NK-92 treated with Interleukin-12 subunit alpha and Interleukin-12 subunit beta, amount 100 ng/mL, for 24 hours (cell line): ENCODE measurements around the gene RABGEF1.
"Not testable (repeated sequence)": the region's sequence is repeated elsewhere in the genome, so short reads cannot be mapped to it uniquely, and the experiment has no call there.

ENCODE experiments used
- DNase-seq: peaks from one replicate; lab custom pipeline; 2025; lab: John Stamatoyannopoulos, UW

The RABGEF1 gene

DNA sequence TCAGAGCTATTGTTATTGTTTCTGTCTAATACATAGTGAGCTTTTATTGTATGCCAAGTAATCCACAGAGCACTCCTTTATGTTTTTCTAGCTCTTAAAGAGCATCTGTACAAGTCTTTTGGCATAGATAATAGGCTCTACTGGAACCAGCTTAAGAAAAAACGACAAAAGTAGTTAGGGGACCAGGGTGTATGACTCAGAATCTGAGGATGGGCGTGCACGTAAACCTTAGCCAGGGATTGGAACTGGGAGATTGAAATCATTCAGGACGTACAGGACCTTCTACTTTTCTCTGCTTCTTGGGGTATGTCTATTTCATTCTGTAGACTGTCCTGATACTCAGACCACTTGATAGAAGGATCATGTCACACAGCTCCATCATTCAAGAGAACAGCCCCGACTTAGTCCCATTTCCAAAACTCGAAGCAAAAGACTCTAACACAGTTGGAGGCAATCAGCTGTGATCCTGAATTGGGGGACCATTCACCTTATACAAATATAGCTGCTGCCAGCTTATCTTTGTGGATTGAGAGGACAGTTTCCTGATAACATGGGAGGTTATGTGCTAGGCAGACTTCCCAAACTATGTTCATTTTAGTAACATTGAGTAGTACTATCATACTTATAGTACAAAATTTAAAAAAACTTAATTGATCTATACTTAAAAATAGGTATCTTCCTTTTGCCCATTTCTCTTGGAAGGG is 24.9 kb downstream of the RABGEF1 start:
- not testable (repeated sequence) for DNase-seq

DNA sequence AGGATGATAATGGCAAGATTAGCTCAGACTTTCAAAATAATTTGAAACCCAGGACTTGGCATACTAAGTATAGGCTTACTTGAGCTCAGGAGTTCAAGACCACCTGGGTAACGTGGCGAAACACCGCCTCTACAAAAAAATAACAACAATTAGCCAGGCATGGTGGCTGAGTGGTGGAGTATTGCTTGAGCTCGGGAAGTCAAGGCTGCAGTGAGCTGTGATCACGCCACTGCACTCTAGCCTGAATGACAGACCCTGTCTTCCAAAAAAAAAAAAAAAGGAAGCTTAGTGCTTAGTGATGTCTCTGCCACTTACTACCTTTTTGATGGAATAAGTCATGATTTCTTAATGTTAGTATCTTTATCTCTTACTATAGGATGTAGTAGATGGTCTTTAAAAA is 25.5 kb downstream of the RABGEF1 start:
- DNase-seq: no peak

DNA sequence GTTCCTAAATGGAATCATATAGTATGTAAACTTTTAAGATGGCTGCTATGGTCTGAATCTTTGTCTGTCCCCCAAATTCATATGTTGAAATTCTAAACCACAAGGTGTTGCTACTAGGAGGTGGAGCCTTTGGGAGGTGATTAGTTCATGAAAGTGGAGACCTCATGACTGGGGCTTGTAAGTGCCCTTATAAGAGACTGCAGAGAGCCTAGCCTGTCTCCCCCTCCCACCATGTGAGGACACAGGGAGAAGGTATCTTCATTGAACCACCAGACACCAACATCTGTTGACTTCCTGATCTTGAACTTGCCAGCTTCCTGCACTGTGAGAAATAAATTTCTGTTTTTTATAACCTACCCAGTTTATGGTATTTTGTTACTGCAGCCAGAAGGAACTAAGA is 27.0 kb downstream of the RABGEF1 start:
- not testable (repeated sequence) for DNase-seq

DNA sequence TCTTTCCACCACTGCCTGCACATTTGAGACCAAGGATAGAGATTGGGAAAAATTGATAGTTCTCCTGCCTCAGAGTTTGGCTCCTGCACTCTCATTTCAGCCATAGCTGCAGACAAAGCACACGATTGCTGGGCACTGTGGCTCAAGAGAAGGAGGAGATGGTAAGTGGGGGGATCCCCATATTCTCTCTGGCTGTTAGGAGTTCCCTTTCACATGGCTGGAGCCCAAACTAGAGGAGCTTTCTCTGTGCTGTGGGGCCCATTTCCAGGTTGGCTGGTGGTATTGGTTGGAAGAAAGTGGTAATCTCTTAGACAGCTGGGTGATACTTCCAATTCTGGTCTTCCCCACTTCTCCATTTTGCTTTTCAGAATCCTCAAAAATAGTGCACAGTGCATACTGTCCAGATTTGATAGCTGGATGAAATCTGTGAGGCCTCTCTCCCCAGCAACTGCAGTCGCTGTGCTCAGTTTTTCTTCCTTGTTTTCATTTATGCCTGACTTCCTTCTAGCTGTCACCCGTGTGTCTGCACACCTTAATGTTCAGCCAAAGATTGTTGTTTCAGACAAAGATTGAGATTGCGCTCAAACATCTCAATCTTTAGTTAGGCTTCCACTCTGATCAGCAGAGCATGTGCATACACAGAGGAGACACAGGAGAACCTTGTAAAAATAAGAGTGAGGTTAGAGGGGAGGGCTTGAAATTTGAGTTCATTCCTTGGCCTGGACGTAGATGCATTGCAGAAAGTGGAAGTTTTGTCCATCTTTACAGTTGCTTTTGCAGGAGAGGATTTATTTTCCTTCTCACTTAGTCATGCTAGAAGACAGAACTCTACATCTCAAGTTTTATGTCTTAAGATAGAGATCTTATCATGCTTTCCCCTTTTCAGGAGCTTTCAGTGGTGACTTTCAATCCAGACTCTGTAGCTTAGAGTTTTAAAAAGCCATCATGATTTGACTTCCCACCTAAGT is 28.6 kb downstream of the RABGEF1 start:
- no peak for DNase-seq

DNA sequence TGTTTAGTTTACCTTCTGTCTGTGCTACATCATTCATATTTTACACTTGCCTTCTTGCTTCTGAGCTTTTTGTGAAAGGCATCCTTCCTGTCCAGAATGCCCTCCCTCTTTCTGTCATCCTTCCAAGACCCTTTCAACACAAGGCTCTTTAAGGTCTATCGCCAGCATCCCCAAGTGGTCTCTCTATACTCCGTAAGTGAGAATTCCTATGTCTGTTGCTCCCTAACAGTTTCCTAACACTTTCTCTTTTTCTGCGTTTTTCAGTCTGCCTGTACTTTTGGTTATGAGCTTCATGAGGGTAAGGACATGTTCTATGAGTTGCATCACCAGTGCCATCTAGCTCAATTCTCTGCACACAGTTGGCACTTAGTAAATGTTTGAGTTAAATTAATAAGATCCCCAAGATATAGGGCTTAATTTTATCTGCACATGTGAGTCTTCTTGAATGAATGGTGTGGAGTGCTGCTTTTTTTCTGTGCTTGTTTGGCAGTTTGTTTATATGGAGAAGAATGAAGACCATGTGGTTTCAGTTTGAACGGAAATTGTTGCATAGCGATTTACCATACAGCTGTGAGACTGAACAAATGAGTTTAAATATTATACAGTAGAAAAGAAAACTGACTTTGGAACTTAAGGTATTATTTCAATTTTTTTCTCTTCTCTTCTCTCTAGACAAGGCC is 29.4 kb downstream of the RABGEF1 start:
- no peak for DNase-seq

DNA sequence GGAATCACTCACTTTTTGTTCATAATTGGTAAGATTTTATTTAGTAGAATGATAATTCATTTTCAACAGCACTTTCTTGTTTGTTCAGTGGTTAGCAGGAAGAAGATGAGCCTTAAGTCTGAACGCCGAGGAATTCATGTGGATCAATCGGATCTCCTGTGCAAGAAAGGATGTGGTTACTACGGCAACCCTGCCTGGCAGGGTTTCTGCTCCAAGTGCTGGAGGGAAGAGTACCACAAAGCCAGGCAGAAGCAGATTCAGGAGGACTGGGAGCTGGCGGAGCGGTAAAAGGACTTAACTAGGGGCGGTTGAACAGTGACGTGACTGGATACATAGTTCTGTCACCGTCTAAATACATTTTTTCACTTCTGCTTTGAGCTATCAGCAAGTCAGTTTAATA is 31.3 kb downstream of the RABGEF1 start:
- DNase-seq: no peak

DNA sequence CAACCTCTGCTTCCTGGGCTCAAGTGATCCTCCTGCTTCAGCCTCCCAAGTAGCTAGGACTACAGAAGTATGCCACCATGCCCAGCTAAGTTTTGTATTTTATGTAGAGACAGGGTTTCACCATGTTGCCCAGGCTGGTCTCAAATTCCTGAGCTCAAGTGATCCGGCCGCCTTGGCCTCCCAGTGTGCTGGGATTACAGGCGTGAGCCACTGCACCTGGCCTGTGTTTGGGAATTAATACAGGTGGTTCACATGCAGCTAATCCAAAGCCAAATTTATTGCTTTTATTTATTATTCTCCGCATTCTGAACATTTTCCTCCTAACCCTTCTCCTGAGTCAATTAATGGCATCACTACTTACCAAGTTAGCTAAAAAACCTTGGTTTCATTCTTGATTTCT is 33.2 kb downstream of the RABGEF1 start:
- DNase-seq: not testable (repeated sequence)

DNA sequence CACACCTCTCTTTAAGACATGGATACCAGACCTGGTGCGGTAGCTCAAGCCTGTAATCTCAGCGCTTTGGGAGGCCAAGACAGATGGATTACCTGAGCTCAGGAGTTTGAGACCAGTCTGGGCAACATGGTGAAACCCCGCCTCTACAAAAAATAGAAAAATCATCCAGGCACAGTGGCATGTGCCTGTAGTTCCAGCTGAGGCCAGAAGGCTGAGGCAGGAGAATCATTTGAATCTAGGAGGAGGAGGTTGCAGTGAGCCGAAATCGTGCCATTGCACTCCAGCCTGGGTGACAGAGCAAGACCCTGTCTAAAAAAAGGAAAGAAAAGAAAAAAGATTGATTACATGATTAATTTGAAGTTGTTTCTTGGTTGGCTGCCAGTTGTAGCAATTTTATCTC is 35.9 kb downstream of the RABGEF1 start:
- DNase-seq: not testable (repeated sequence)

DNA sequence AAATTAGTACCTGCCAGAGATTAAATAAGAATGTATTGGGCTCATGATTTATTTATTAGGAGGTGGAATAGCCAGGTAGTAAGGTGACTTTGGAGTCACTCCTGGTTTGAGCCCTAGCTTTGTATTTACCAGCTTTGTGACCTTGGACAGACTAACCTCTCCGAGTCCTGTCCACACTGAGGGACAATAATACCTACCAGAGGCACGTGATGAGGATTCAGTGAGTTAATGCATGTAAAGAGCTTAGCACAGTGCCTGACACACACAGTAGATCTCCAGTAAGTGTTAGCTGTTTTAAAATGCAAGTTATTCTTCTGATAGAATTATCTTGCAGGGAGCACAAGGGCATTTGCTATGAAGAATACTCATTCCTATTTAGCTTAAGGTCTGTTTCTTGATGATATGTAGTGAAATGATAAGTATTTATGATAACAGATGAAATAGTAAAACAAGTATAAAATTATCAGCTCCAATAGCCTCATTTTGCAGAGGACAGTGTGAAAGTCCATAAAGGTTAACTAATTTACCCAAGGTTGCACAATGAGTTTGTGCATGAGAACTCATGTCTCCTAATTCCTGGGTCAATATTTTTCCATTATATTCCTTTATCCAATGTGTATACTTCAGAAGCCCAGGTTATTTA is 36.4 kb downstream of the RABGEF1 start:
- DNase-seq: no peak

DNA sequence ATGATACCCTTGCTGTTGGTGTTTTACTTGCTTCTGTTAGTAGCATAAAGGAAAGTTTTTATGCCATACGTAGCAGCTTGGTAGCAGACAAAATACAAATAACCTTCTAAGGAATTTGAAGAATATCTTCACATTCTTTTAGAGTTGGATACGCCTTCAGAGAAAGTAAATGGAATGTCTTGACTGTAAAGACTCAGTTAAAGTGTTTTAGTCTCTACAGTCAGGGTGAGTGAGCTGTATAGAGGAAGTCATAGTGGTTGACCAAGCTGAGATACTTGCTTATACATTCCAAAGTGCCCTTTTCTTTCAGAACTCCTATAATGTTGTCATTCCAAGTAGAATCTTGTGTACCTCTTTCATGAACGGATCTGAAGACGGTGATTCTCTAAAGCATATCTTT is 37.7 kb downstream of the RABGEF1 start:
- DNase-seq: no peak

DNA sequence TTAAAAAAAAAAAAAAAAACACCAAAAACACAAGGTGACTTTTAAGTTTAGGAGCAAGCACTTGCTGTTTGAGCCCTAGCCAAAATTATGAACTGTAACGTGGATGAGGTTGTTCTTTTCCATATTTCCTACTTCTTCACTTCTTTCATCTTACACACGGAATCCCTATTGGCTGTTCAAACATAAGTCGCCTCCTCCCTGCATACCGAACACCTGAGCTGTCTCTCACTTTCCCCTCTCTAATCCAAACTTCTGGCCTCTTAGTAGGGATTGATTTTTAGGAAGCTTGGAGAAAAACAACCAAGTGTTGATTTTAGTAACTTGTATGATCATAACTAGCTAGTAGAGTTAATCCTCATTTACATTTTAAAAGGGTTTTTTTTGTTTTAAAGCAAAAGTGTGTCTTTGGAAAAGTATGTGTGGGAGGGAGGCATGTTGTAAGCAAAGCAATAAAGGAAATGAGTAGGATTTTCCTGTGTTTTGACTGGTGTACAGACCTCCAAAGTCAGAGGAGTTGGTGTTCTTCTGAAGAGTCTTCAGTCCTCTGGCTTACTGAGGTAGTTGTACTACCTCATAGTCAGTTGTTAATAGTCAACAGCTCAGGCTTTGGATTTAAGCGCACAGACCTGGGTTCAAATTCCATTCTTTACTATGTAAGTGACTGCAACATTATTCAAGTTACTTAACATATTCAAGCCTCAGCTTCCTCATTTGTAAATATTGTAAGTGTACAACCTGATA is 39.3 kb downstream of the RABGEF1 start:
- DNase-seq: no peak

DNA sequence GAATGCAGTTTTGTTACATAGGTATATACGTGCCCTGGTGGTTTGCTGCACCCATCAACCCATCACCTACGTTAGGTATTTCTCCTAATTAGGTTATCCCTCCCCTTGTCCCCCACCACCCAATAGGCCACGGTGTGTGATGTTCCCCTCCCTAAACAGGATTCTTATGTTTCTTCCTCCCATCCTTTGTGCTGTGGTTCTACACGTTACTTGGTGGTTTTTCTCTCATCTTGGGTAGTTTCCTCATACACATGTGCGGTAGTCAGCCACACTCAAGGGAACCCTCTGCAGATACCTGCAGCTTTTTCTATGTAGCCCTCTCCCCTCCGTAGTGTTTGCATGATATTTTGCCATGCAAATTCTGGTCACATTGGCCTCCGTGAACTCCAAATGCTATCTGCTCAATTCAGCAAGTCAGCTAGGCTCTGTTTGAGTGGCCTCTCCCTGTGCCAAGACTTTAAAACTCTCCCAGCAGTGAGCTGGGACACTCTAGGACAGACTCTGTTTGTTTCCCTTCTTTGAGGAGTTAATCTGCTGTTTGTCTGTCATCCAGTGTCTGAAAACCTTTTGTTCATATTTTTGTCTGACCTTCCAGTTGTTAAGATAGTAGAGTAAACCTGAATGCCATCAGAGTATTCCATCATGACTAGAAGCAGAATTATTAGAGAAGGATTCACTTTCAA is 41.0 kb downstream of the RABGEF1 start:
- DNase-seq: no peak

DNA sequence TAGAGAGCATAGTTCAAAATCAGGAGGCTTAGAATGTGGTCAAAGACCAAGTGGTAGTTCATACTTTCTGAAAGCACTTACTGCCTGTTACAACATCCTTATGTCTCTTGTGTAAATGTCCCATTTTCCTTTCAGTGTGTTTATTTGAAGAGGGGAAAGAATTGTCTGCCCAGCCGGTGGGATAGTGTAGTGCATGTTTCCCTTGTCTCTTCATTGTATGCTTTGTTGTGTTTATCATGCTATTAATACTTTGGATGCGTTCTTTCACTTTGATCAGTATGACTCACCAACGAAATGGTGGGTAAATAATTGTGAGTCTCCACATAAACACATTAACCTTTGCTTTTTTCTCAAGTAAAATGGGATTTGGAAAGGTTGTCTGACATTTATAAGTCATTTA is 42.3 kb downstream of the RABGEF1 start:
- DNase-seq: not testable (repeated sequence)

DNA sequence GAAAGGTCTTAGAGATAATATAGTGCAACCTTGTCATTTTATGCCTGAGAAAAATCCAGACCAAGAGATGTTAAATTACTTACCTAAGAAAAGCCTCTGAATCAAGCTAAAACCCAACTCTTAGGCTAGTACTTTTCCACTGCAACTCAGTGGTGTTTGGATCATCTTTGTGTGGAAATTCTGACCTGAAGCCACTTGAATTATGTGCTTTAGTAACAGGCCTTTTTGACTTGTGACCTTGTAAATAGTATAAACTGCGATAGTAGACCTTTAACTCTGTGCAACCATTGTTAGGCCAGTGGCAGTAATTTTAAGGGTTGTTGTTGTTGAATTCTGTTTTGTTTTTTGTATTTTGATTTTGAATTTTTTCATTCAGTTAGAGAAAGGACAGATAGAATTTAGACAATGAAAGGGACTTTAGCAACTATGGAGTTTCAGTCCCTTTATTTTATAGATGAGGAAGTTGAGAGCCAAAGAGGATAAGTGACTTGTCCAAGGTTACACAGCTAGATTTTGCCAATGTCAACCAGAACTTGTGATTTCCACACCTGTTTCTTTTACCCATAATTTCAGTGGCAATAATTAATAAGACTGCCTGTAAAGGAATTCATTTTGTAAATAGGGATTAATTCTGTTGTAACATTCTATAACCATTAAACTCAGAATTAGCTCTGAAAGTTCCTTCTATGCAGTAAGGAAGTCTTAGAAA is 43.5 kb downstream of the RABGEF1 start:
- not testable (repeated sequence) for DNase-seq

DNA sequence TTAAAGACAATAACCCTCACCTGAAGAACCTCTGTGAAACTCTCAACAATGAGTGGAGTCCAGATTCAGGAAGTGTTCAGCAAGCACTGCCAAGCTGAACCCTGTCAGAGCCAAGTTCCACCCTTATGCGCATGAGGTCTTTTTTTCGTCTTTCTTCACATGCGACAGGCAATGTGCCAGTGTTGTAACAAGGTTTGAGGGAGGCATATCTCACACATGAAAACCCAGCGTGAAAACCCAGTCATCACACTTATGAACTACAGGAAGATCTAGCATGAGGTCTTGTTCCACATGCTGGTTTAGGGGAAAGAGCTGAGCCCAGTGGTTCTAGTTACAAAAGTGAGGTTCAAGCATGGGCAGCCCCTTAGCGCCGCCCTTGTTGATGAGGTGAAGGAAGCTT is 49.7 kb downstream of the RABGEF1 start:
- DNase-seq: peak; percentile 29

DNA sequence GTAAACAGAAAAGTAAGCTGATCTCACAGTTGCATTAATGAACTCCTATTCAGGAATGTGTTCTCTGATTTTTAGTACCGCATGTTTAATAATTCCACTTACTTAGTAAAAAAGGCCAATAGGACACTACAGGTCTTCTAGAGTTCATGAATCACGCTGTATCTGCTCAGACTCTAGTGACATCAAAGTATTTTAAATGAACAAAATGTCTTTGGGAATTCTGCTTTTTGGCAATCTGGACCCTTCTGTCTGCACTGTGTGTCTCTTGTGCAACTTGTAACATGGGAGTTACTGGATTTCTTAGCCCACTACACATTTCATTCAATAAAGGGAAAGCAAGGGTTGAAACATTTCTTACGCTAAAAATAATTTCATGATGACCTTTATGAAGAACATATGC is 50.2 kb downstream of the RABGEF1 start:
- no peak for DNase-seq

DNA sequence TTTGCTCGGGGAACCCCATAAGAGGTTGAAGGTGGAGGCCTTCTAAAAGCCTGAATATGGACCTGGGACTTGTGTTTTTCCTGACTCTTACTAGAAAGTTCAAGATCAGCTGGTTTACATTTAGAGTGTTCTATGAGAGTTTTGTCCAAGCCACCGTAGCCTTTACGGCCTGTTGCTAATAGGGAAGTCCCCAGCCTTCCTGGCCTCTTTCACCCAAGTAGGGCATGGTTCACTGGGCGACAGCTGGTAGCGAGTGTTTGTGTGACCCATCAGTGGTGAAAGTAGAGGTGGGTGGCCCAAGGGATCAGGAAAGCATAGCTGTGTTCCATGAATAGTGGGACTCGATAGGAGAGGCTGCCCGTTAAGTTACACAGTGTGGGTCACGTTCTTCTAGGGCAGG is 60.1 kb downstream of the RABGEF1 start:
- no peak for DNase-seq

DNA sequence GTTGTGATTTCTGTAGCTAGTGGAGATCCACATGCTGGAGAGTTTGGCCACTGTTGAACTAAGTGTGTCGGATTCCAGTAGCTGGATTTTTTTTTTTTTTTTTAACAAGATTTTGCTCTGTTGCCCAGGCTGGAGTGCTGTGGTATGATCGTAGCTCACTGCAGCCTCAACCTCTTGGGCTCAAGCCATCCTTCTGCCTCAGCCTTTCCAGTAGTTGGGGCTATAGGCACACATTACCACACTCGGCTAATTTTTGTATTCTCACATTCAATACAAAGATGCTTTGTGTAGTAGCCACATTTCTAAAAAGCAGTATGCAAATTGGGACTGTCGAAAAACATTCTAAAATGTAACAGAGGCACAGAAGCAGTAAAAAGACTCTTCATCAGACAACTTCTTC is 63.5 kb downstream of the RABGEF1 start:
- no peak for DNase-seq

DNA sequence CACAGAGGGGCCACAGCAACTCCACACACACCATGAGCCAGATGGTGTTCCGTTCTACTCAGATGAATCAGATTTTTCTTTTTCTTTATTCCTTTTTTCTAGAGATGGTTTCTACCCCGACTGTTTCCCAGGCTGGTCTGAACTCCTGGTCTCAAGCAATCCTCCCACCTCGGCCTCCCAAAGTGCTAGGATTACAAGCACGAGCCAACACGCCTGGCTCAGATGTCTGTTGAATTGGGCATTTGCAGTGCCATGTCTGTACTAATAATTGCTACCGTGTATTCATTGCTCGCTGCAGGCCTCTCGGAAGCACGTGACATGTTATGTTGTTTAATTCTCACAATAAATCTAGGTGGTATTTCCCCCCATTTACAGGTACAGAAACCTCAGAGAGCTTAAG is 67.2 kb downstream of the RABGEF1 start:
- no peak for DNase-seq

DNA sequence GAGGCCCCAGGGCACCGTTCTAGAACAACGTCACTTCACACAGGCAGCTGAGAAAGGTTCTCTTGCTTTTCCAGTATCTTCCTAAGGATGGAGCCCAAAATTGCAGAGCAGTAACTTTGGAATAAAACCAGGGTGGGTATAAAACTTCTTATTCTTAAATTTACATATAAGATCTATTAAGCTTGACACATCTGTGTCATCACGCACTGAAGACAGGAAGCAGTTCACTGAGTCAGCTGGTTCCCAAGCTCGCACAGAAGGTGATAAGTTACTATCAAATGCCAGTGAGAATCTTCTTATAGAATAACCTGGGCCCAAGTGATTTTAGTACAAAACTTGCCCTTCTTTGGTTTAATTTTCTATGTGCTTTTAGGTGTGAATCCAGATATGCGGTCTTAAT is 70.2 kb downstream of the RABGEF1 start:
- no peak for DNase-seq
